DND-41 (cell line): ENCODE results near the gene GPC5.

ENCODE experiments used
- ATAC-seq: fragments of 200-7000 bp; cut with Tn5 transposase; 3 replicates; pipeline ENCODE4 v1.9.1; 2021; ENCODE audit warnings: low read depth; ENCODE audit not compliant: insufficient read depth
- DNase-seq: peaks from one replicate; pipeline ENCODE4 v3.0.0-alpha.2; 2020
- H2AFZ ChIP-seq: 2 replicates; pipeline ENCODE4 v1.6.0; 2012; ENCODE audit warnings: low read depth, low read length
- H3K27ac ChIP-seq: 2 replicates; pipeline ENCODE4 v1.5.1; 2012; ENCODE audit warnings: low read length, inconsistent platforms
- H3K27me3 ChIP-seq: fragments of 200-600 bp; sonication (generic); 2 replicates; pipeline ENCODE4 v1.6.0; 2012; ENCODE audit warnings: low read length, mild to moderate bottlenecking, inconsistent platforms; ENCODE audit not compliant: insufficient read depth, poor library complexity
- H3K36me3 ChIP-seq: 2 replicates; pipeline ENCODE4 v1.5.1; 2012; ENCODE audit warnings: low read length, inconsistent platforms; ENCODE audit not compliant: insufficient read depth
- H3K4me1 ChIP-seq: 2 replicates; pipeline ENCODE4 v1.5.1; 2012; ENCODE audit warnings: mild to moderate bottlenecking, low read length; ENCODE audit not compliant: insufficient read depth
- H3K4me2 ChIP-seq: 2 replicates; pipeline ENCODE4 v1.6.0; 2012; ENCODE audit warnings: mild to moderate bottlenecking, moderate library complexity, low read length, inconsistent platforms; ENCODE audit not compliant: insufficient read depth
- H3K4me3 ChIP-seq, 2 experiments: fragments of 200-600 bp in 1 of 2; shearing (Covaris generic) in 1 of 2; 2 replicates each; pipeline ENCODE4 v1.5.1; 2012 to 2016; ENCODE audit warnings: inconsistent platforms in 2 of 2, low read length in 2 of 2, mild to moderate bottlenecking in 2 of 2, low read depth in 1 of 2, moderate library complexity in 1 of 2
- H3K79me2 ChIP-seq: 2 replicates; pipeline ENCODE4 v1.6.0; 2012; ENCODE audit warnings: low read length, inconsistent platforms; ENCODE audit not compliant: insufficient read depth
- H3K9ac ChIP-seq: 2 replicates; pipeline ENCODE4 v1.6.0; 2012; ENCODE audit warnings: low read depth, mild to moderate bottlenecking, inconsistent platforms, low read length, moderate library complexity
- H3K9me3 ChIP-seq: 2 replicates; pipeline ENCODE4 v1.5.1; 2012; ENCODE audit warnings: low read length, moderate library complexity, mild to moderate bottlenecking, inconsistent platforms; ENCODE audit not compliant: insufficient read depth, severe bottlenecking
- H4K20me1 ChIP-seq: 2 replicates; pipeline ENCODE4 v1.6.0; 2012; ENCODE audit warnings: low read length; ENCODE audit not compliant: insufficient read depth
- CTCF ChIP-seq: IDR thresholded peaks from 2 replicates; pipeline ENCODE4 v1.5.1; 2012; ENCODE audit warnings: borderline replicate concordance, low read length, moderate library complexity, mild to moderate bottlenecking; ENCODE audit not compliant: poor library complexity, severe bottlenecking; ENCODE audit errors: extremely low read depth
- EZH2 ChIP-seq: IDR thresholded peaks from 3 replicates; pipeline ENCODE4 v1.6.1; 2012; ENCODE audit warnings: borderline replicate concordance, low read depth, mild to moderate bottlenecking, moderate library complexity, low read length, inconsistent platforms; ENCODE audit not compliant: severe bottlenecking

The GPC5 gene

GRCh38 chr13:91595677-91596076 lies 197.3 kb downstream of the GPC5 start:
- no peak for ATAC-seq
- no peaks in the 10 kb centered on the region for H3K27me3 ChIP-seq

DNA sequence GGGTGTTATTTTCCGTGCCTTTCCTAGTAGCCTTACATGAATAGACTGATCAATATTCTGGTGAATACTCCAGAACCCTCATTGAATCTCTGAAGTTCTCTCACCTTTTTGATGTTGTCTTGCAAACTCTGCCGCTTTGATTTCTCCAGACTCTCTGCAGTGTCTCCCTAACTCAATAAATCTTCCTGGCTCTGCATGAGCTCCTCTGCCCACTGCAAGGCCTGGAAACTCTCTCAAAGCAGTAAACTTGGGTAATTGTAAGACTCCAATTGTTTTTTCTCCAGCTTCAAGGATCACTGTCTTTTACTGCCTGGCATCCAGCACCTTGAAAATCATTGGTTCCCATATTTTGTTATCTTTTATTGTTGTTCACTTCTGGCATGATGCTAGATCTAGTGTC lies 198.4 kb downstream of the GPC5 start:
- TF ChIP-seq EZH2, result no peak
- H3K27ac ChIP-seq, result no peak overlapping the region
- no peak for DNase-seq

More at GRCh38 chr13:91595677-91596076, 197.3 kb downstream of the GPC5 start:
- no peak overlapping the region for H3K4me3 ChIP-seq
- no peaks in the 10 kb centered on the region for H3K79me2 ChIP-seq
- H3K4me2 ChIP-seq, result no peak overlapping the region
- DNase-seq, result no peak
- H2AFZ ChIP-seq, result no peak overlapping the region
- no peak overlapping the region for H3K9ac ChIP-seq
- H3K27ac ChIP-seq, result no peak overlapping the region
- TF ChIP-seq CTCF (no peak), EZH2 (no peak)
- H3K9me3 ChIP-seq, result no peaks in the 10 kb centered on the region
- no peaks in the 10 kb centered on the region for H4K20me1 ChIP-seq
- H3K4me1 ChIP-seq, result no peaks in the 10 kb centered on the region
- no peaks in the 10 kb centered on the region for H3K36me3 ChIP-seq

GRCh38 chr13:91598655-91599054 lies 200.2 kb downstream of the GPC5 start:
- Histone ChIP-seq H3K27ac (no peak overlapping the region), H2AFZ (no peak overlapping the region), H3K4me1 (no peaks in the 10 kb centered on the region), H3K79me2 (no peaks in the 10 kb centered on the region), H3K4me2 (no peak overlapping the region), H3K27me3 (no peaks in the 10 kb centered on the region), H4K20me1 (no peaks in the 10 kb centered on the region), H3K4me3 (no peak overlapping the region), H3K36me3 (no peaks in the 10 kb centered on the region), H3K9me3 (no peaks in the 10 kb centered on the region), H3K9ac (no peak overlapping the region)
- DNase-seq, result no peak
- no peak for TF ChIP-seq CTCF
- ATAC-seq, result no peak

More for the DNA sequence above, 198.4 kb downstream of the GPC5 start:
- no peaks in the 10 kb centered on the region for H3K27me3 ChIP-seq
- H3K9ac ChIP-seq, result no peak overlapping the region
- no peak overlapping the region for H3K4me3 ChIP-seq
- no peaks in the 10 kb centered on the region for H3K4me1 ChIP-seq
- no peaks in the 10 kb centered on the region for H3K36me3 ChIP-seq
- no peaks in the 10 kb centered on the region for H3K79me2 ChIP-seq
- no peak overlapping the region for H3K4me2 ChIP-seq
- no peak overlapping the region for H2AFZ ChIP-seq
- H3K9me3 ChIP-seq, result no peaks in the 10 kb centered on the region
- ATAC-seq, result no peak
- no peaks in the 10 kb centered on the region for H4K20me1 ChIP-seq

DNA sequence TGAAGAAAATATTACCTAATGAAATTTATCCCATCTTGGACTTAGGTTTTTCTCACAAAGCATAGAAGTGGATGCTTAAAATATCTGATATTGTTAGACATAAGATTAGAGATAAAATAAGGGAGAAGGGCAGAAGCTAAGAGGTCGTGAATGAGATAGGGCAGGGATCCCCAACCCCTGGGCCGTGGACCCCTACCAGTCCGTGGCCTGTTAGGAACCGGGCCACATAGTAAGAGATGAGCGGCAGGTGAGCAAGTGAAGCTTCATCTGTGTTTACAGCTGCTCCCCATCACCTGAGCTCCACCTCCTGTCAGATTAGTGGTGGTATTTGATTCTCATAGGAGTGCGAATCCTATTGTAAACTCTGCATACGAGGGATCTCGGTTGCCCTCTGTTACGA lies 202.9 kb downstream of the GPC5 start:
- Histone ChIP-seq H3K79me2 (no peaks in the 10 kb centered on the region), H3K9ac (no peak overlapping the region), H3K4me3 (no peak overlapping the region), H3K4me2 (no peak overlapping the region), H3K4me1 (no peaks in the 10 kb centered on the region), H2AFZ (no peak overlapping the region), H3K9me3 (no peaks in the 10 kb centered on the region), H3K27ac (no peak overlapping the region), H3K27me3 (no peaks in the 10 kb centered on the region), H4K20me1 (no peaks in the 10 kb centered on the region), H3K36me3 (no peaks in the 10 kb centered on the region)
- TF ChIP-seq EZH2, result no peak
- no peak for TF ChIP-seq CTCF
- no peak for DNase-seq
- ATAC-seq, result no peak
